GM11168 (cell line): ENCODE data around the gene PLCB1.

Source experiments
- in situ Hi-C: fragments of 300-500 bp; cut with MboI; formaldehyde crosslinking; loops from one replicate; pipeline ENCODE4 v1.12.0; 2022; ENCODE audit warnings: low sequenced_read_pairs; ENCODE audit not compliant: unreplicated experiment

The PLCB1 gene

DNA sequence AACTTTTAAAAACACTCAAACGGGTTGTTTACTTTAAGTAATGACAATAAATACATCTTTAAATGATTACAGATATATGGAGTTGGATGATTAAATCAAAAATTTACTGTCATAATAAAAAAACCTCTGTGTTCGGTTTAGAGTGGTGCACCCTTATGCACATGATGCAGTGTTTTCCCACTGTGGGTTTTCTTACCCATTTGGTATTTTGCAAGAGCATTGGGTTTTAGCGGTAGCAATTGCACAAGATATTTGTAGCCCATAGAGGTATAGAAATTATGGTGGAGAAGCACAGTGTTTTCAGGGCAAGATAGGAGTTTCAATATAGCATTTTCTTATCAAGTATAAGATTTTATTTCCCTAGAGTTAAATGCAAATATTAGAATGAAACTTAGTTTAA, 526.0 kb downstream of the PLCB1 start:
- in situ Hi-C loops = no loop called here

DNA sequence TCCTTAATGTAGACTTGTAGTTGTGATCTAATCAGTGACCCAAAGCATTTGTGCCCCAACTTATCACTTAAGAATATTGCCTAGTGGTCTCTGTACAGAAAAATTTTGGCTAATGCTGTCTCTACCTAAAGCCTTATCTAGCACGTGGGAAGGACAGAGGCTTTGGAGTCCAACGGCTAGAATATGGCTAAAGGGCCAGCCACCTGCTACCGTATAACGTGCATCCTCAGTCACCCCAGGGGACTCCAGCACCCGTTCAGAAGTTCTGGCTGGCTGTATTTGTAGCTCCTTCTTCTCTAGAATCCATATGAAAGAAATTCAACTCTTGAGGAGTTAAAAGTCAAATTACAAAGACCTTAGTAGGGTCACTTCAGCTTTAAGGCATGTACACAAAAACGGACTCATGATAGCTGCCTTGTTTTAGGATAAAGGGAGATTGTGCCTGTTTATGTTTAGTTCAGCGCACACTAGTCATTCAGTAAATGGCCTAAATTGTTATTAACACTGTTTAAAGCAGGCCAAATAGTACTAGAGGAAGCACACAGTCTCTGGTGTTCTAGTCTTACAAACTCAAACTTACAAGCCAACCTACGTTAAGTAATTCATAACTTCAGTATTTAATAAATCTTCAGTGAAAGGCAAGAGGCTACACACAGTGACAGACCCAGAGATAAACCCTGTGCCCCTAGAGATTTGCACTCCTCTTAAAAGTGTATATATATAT, 529.3 kb downstream of the PLCB1 start:
- in situ Hi-C loops = no loop called here

DNA sequence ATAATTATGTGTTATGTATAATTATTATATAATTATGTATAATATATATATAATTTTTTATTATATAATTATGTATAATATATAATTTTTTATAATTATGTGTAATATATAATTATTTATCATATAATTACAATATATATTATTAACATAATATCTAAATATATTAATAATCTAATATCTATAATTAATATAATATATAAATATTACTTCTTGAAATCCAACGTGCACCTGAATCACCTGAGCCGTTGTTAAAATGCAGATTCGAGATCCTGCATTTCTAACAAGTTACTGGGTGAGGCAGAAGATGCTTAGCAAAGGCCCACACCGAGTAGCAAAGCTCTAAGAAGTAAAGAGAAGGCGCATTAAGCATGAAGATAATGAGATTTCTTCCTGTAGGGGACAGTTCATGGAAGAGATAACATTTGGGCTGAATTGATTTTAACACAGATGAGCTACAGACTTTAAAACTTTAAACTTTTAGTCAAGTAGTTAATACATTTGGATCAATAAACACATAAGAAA, 530.4 kb downstream of the PLCB1 start:
- in situ Hi-C loops = no loop called here

- in situ Hi-C loops = no loop called here
These were observed 531.4 kb downstream of the PLCB1 start for GRCh38 chr20:8663424-8663823.

DNA sequence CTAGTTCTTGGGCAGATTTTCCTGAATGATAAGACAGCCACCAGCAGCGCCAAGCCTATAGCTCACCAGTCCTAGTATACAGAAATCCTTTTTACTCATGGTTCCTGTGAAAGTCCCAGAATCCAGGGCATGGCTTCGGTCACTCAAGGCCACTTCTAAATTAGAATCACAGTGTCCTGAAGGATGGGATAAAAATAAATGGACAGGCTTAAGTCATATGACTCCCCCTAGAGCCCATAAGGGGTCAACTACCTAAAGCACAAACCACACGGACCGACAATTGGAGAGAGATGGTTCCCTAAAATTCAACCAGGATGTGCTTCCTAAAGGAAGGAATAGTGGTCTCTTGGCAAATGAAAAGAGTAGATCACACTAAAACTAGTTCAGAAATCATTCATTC, 532.7 kb downstream of the PLCB1 start:
- in situ Hi-C loops = no loop called here

GRCh38 chr20:8667306-8667705, 535.2 kb downstream of the PLCB1 start:
- in situ Hi-C loops = no loop called here

DNA sequence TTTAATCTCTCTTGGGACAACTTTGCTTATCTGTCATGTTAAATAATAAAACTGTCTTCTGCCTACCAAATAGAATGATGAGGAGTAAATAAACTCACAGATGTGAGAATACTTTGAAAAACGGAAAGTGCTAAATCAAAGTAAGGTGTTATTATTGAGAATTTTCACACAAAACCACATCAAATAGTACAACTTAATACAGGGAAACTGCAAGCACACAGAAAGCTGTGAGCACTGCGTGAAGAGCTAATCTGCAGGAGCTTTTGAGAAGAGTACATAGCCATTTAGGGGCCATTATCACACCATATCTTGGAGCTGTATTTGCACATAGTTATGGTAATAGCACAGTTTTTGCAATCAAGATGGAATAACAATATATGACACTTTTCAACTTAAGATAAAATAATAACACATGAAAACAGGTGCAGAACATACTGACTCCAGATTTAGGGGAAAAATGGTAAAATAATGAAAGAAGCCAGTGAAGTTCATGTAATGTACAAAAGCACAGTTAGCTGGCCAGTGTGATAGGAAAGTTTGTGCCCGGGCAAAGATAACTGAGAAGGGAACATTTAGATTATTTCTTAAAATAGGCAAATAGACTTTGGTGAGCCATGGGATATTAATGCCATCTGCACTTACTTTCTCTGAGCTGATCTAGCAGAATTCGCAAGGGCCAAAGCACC, 538.3 kb downstream of the PLCB1 start:
- in situ Hi-C loops = no loop called here

DNA sequence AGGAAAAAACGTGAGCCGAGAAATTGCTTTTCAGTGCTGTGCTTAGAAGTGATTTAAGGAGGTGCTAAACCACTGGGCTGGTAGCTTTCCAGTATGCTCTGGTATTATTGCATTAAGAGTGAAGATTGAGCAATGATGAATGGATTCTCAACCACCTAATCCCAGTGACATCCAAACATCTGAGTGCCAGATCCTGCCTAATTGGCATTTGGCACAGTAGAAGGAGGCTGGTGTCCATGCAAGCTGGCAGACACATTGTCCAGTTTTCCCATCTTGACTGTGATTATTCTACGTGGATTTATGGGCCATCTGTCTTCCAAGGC, 538.8 kb downstream of the PLCB1 start:
- in situ Hi-C loops = no loop called here

GRCh38 chr20:8671370-8671961, 539.4 kb downstream of the PLCB1 start:
- in situ Hi-C loops = no loop called here

- in situ Hi-C loops = no loop called here
These were observed 541.0 kb downstream of the PLCB1 start for GRCh38 chr20:8673116-8673515.

GRCh38 chr20:8675896-8676295, 543.8 kb downstream of the PLCB1 start:
- in situ Hi-C loops = no loop called here

DNA sequence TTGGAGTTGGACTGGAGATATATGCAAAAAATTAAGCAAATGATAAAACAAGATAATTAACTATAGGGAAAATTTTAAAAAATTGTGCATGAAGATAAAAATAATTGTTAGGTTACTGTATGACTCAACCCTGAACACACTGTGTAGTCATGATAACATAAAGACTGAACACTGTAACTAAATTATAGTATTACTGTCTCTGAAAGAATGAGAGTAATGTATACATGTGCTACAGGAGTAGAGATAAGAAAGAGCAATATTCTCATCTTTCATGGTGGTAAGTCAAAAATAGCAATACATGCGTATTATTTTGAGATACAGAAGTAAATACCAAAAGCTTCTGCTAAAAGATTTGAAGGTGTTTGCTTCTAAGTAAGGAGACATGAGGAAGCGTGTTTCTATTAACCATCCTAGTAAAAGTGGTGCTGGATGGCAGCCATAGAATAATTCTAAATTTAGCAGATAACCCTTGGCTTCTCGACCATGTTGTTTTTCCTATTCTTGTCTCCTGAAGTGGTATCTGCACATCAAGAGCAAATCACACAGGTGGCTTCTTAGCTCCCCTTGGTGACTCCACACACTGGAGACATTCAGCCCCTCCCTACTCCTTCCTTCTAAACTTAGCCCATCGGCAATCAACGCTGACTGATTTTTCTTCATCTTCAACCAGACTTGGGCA, 546.2 kb downstream of the PLCB1 start:
- in situ Hi-C loops = no loop called here

- in situ Hi-C loops = no loop called here
These were observed 557.3 kb downstream of the PLCB1 start for GRCh38 chr20:8689337-8689736.

- in situ Hi-C loops = no loop called here
These were observed 558.0 kb downstream of the PLCB1 start for GRCh38 chr20:8690074-8690473.

GRCh38 chr20:8693709-8694108, 561.6 kb downstream of the PLCB1 start:
- in situ Hi-C loops = no loop called here

GRCh38 chr20:8700756-8701155, 568.7 kb downstream of the PLCB1 start:
- in situ Hi-C loops = loop anchor here (25.0 kb wide), 1 partner anchor 563 kb away; the partner anchor contains the start of gene PLCB1

DNA sequence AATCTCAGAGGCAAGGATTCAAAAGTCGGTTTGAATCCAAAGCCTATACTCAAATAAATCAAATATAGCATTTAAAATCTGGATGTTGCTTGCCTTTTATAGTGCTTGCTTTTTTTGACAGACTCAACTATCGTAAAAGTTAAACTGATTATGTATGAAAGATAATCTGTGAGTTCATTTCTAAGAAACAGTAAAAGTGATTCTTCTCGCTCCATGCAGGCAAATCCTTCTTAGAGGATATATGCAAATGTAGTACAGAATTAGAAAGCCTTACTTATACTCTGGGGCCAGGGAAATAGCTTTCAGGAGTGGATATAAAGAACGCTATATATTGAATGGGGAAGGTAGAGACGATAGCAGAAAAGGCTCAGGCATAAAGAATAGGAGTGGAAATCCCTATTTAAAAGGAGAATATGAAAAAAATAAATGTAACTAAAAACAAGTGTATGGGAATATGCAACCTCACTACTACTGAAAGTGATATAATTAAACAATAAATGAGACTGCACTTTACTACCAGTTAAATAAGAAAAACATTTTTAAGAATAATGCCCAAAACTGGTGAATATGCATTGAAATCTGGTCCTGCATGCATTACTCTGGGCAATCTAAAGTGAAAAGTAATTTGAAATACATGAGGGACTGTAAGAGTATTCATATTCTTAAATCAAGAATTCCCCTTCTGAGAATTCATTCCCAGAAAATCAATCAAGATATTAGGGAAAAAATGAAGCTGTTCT, 575.1 kb downstream of the PLCB1 start:
- in situ Hi-C loops = loop anchor here (25.0 kb wide), 1 partner anchor 570 kb away; the partner anchor contains the start of gene PLCB1

DNA sequence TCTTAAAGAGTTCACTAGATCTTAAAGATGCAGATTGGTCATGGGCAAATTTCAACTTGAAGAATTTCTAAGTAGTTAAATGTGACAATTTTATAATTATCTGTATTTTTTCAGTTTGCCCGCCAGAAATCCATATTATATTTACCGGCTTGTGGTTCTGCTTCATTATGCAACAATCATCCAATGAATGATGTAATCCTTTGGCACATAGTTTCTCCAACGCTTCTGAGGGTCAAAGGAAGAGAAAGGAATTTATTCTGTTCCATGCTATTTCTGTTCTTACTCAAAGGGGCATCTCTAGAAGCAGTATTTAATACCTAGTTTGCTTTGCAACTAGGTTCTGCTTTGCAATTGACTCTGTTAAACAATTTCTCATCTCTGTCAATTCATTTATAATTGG, 577.6 kb downstream of the PLCB1 start:
- in situ Hi-C loops = loop anchor here (25.0 kb wide), 1 partner anchor 572 kb away; the partner anchor contains the start of gene PLCB1

DNA sequence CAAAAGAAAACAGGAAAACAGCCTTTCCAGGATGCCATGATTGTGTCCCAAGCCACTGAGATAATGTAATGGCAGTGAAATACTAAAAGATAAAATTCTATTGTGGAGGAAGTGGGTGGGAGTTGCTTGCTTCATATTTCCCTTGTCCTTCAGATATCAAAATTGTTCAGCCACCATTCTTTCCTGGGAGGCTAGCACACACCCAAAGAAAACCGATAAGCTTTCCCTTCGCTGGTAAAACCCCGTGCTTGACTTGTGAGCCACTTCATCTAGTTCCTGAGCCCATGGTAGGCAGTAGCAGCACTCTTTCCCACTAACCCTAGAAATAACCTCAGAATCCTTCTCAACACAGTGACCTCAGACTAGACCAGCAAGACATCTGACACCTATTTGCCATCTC, 579.4 kb downstream of the PLCB1 start:
- in situ Hi-C loops = loop anchor here (25.0 kb wide), 1 partner anchor 574 kb away; the partner anchor contains the start of gene PLCB1

- in situ Hi-C loops = loop anchor here (25.0 kb wide), 1 partner anchor 577 kb away; the partner anchor contains the start of gene PLCB1
These were observed 582.1 kb downstream of the PLCB1 start for GRCh38 chr20:8714206-8714605.
